Upper lobe of left lung (tissue), 6 donors: ENCODE results near the gene TLDC2. TPM values are rescaled to one million over a fixed set of nuclear protein-coding genes. Genes with fewer than 3 reads are reported as not detected.
"Not testable (repeated sequence)": the region's sequence is repeated elsewhere in the genome, so short reads cannot be mapped to it uniquely, and the experiment has no call there.

ENCODE experiments used
- ATAC-seq, 2 donors: fragments of 200-7000 bp; cut with Tn5 transposase; one replicate each; pipeline ENCODE4 v1.9.1; 2022; ENCODE audit warnings: mild to moderate bottlenecking in 2 of 2, moderate library complexity in 2 of 2; ENCODE audit not compliant: low FRiP score in 2 of 2
- DNase-seq, 2 donors: peaks; one replicate each; pipeline ENCODE4 v3.0.0-alpha.2; 2019 to 2020
- H3K27ac ChIP-seq, 4 donors: fragments of 200-600 bp; sonication (generic); one replicate each; pipeline ENCODE4 v1.5.1; 2016 to 2019
- H3K27me3 ChIP-seq, 4 donors: fragments of 200-600 bp; sonication (generic); one replicate each; pipeline ENCODE4 v1.5.1; 2017 to 2019
- H3K36me3 ChIP-seq, 4 donors: fragments of 200-600 bp; sonication (generic); one replicate each; pipeline ENCODE4 v1.5.1; 2016 to 2019
- H3K4me1 ChIP-seq, 4 donors: fragments of 200-600 bp; sonication (generic); one replicate each; pipeline ENCODE4 v1.5.1; 2018 to 2019
- H3K4me3 ChIP-seq, 4 donors: fragments of 200-600 bp; sonication (generic); one replicate each; pipeline ENCODE4 v1.5.1; 2017 to 2019; ENCODE audit warnings: mild to moderate bottlenecking in 2 of 4, moderate library complexity in 1 of 4
- H3K9me3 ChIP-seq, 4 donors: fragments of 200-600 bp; sonication (generic); one replicate each; pipeline ENCODE4 v1.5.1; 2018 to 2019
- EP300 ChIP-seq, 4 donors: sonication (generic); formaldehyde crosslinking; IDR thresholded peaks; one replicate each; pipeline ENCODE4 v1.5.1; 2017; ENCODE audit warnings: antibody characterized with exemption in 4 of 4, control low read depth in 2 of 4
- POLR2A ChIP-seq, 4 donors: fragments of 450-650 bp; IDR thresholded peaks; one replicate each; pipeline ENCODE4 v1.5.1; 2016 to 2017; ENCODE audit warnings: antibody characterized with exemption in 4 of 4, mild to moderate bottlenecking in 2 of 4
- POLR2AphosphoS5 ChIP-seq, 2 donors: sonication (generic); formaldehyde crosslinking; IDR thresholded peaks; one replicate each; pipeline ENCODE4 v1.5.1; 2017; ENCODE audit warnings: antibody characterized with exemption in 2 of 2
- WGBS, 2 donors: methylation state at CpG; one replicate each; pipeline ENCODE4 v1.1.5; 2017 to 2018; 5-methylcytosine and 5-hydroxymethylcytosine counted together
- total RNA-seq, 6 donors: library from RNA; depleted of rRNA in 4 of 6; stranded (reverse); fragments of >200 nt in 4 of 6; gene quantifications; one replicate each; pipeline versions ENCODE4 v1.1.0 to v1.2.1, GENCODE V29; 2016 to 2021
- TF ChIP-seq, protein P1 (sequence below), 6 experiments: fragments of 450-650 bp in 4 of 6; fragments of 200-600 bp in 2 of 6; sonication (generic) in 2 of 6; IDR thresholded peaks; one replicate each; pipeline ENCODE4 v1.5.1; 2016 to 2019; ENCODE audit warnings: antibody characterized with exemption in 6 of 6
- donor health status: DM: no; HTN: no; CAD: no; lungs with moderate emphysema.
- donor health status: DM: no; HTN: yes; CAD: no; lungs with severe emphysema.

Gene TLDC2
- total RNA-seq, 6 donors from 2014 or later: 0.31 to 1.3 (median 0.61) TPM; not detected in 3

- Histone ChIP-seq H3K4me3 (no peak overlapping the region), H3K9me3 (no peaks in the 10 kb centered on the region), H3K36me3 (peaks cover 11 to 87% (median 39%) of the 10 kb centered on the region in 4 donors), H3K27ac (peak overlapping the region; percentile 20 to 72 (median 46)), H3K4me1 (peaks cover 38 to 53% (median 43%) of the 10 kb centered on the region in 4 donors), H3K27me3 (no peaks in the 10 kb centered on the region)
- 82 to 84% methylated on average over 8 of the region's 8 CpGs for WGBS, 2 donors
- TF ChIP-seq POLR2AphosphoS5 (IDR thresholded peaks at IDR 0.05) (no peak), POLR2A (IDR thresholded peaks at IDR 0.05) (no peak), EP300 (IDR thresholded peaks at IDR 0.05) (no peak)
- TF ChIP-seq, protein P1, sequence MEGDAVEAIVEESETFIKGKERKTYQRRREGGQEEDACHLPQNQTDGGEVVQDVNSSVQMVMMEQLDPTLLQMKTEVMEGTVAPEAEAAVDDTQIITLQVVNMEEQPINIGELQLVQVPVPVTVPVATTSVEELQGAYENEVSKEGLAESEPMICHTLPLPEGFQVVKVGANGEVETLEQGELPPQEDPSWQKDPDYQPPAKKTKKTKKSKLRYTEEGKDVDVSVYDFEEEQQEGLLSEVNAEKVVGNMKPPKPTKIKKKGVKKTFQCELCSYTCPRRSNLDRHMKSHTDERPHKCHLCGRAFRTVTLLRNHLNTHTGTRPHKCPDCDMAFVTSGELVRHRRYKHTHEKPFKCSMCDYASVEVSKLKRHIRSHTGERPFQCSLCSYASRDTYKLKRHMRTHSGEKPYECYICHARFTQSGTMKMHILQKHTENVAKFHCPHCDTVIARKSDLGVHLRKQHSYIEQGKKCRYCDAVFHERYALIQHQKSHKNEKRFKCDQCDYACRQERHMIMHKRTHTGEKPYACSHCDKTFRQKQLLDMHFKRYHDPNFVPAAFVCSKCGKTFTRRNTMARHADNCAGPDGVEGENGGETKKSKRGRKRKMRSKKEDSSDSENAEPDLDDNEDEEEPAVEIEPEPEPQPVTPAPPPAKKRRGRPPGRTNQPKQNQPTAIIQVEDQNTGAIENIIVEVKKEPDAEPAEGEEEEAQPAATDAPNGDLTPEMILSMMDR (IDR thresholded peaks at IDR 0.05): no peak
- DNase-seq (no peak), ATAC-seq (no peak)
Measured at GRCh38 chr20:36936341-36936740, 60.4 kb downstream of the TLDC2 start.

GRCh38 chr20:36936761-36937401 is 60.9 kb downstream of the TLDC2 start:
- TF ChIP-seq EP300 (IDR thresholded peaks at IDR 0.05): peak in 2 of 4 donors; percentile 14 to 22
- H3K36me3 ChIP-seq: peaks cover 11 to 87% (median 39%) of the 10 kb centered on the region in 4 donors
- not testable (repeated sequence) for DNase-seq, H3K4me3 ChIP-seq, H3K27me3 ChIP-seq, H3K9me3 ChIP-seq
- peaks cover 43 to 51% (median 45%) of the 10 kb centered on the region in 4 donors for H3K4me1 ChIP-seq
- peak in 1 of 2 donors; percentile 47 for ATAC-seq
- H3K27ac ChIP-seq: peak overlapping the region; percentile 20 to 72 (median 46)
- 75% methylated on average over 9 of the region's 9 CpGs for WGBS, 2 donors

GRCh38 chr20:36937402-36937770 is 61.4 kb downstream of the TLDC2 start:
- TF ChIP-seq, protein P1 (IDR thresholded peaks at IDR 0.05): no peak
- TF ChIP-seq EP300 (IDR thresholded peaks at IDR 0.05): no peak
- TF ChIP-seq POLR2A (IDR thresholded peaks at IDR 0.05): no peak
- TF ChIP-seq POLR2AphosphoS5 (IDR thresholded peaks at IDR 0.05): no peak
- Histone ChIP-seq H3K4me1 (peaks cover 46 to 48% (median 47%) of the 10 kb centered on the region in 4 donors), H3K4me3 (no peak overlapping the region), H3K27me3 (no peaks in the 10 kb centered on the region), H3K27ac (peak overlapping the region in 3 of 4 donors; percentile 24 to 72 (median 50)), H3K9me3 (no peaks in the 10 kb centered on the region), H3K36me3 (peaks cover 11 to 88% (median 40%) of the 10 kb centered on the region in 4 donors)
- no peak for DNase-seq
- no peak for ATAC-seq

DNA sequence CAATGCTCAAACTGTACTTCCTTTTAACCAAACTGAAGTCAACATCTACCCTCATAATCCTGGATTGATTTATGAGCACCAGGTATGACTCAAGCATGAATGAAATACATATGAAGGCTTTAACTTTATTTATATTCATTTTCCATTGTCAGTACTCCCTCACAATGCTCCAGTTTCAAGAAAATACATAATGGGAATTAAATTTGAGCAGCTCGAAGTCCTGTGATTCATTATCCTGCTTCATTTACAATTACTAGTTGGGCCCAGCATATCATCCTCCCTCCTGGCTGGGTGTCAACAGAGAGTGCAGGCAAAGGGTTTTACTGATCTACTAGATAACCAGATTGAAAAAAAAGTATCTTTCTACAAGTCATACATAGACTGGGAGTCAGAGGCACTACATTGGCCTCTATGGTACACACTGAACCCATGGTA is 65.5 kb downstream of the TLDC2 start:
- Histone ChIP-seq H3K27ac (peak overlapping the region; percentile 23 to 98 (median 40)), H3K4me1 (peaks cover 59 to 67% (median 63%) of the 10 kb centered on the region in 4 donors), H3K27me3 (no peaks in the 10 kb centered on the region), H3K4me3 (no peak overlapping the region), H3K9me3 (no peaks in the 10 kb centered on the region), H3K36me3 (peaks cover 0 to 78% (median 36%) of the 10 kb centered on the region in 4 donors)
- 55 to 58% methylated on average over 1 of the region's 1 CpG for WGBS, 2 donors
- DNase-seq (no peak), ATAC-seq (peak in 1 of 2 donors; percentile 9)
- TF ChIP-seq, protein P1 (IDR thresholded peaks at IDR 0.05): no peak
- TF ChIP-seq POLR2AphosphoS5 (IDR thresholded peaks at IDR 0.05): no peak
- TF ChIP-seq POLR2A (IDR thresholded peaks at IDR 0.05): no peak
- no peak for TF ChIP-seq EP300 (IDR thresholded peaks at IDR 0.05)

Other genes with a start within 250 kb of the TLDC2 start
- gene SLA2, start 229.9 kb upstream of the TLDC2 start, total RNA-seq: 1 to 10 TPM in 5 of 6 donors, under 1 TPM in 1; 0.97 to 6.9 (median 3.0) TPM
- gene NDRG3, start 130.0 kb upstream of the TLDC2 start, total RNA-seq: 10 to 100 TPM in 5 of 6 donors, 1 to 10 TPM in 1; 7.8 to 28.7 (median 18.2) TPM
- 10 to 100 TPM in 2 of 6 donors, 1 to 10 TPM in 4; 4.7 to 29.3 (median 7.8) TPM for gene DSN1, start 102.4 kb upstream of the TLDC2 start, total RNA-seq
- 100 to 1,000 TPM; 134 to 224 (median 185) TPM for gene SAMHD1, start 75.6 kb downstream of the TLDC2 start, total RNA-seq
- gene RBL1, start 219.9 kb downstream of the TLDC2 start, total RNA-seq: 10 to 100 TPM in 3 of 6 donors, 1 to 10 TPM in 3; 5.0 to 32.5 (median 10.4) TPM